CD4-positive, alpha-beta T cell (primary cell): ENCODE data around the gene LARGE1. TPM values are rescaled to one million over a fixed set of nuclear protein-coding genes. Genes with fewer than 3 reads are reported as not detected.

ENCODE experiments used
- ATAC-seq: fragments of 200-7000 bp; cut with Tn5 transposase; one replicate; pipeline ENCODE4 v1.10.0; 2022; ENCODE audit warnings: mild to moderate bottlenecking; ENCODE audit not compliant: poor library complexity
- CTCF ChIA-PET: fragments of 350-600 bp; sonication (Branson Sonifier 250); formaldehyde crosslinking; loops from one replicate; lab custom pipeline; 2021; ENCODE audit warnings: antibody characterized with exemption, inconsistent platforms; lab: Charles Lee
- POLR2A ChIA-PET: fragments of 350-600 bp; sonication (Branson Sonifier 250); formaldehyde crosslinking; loops from one replicate; lab custom pipeline; 2021; ENCODE audit warnings: antibody characterized with exemption, inconsistent platforms; lab: Charles Lee
- DNase-seq, 14 experiments: peaks; one replicate each; pipeline ENCODE4 v3.0.0-alpha.2; 2013 to 2020; ENCODE audit warnings: mixed read lengths in 2 of 14
- H3K27ac ChIP-seq, 2 donors: one replicate each; pipeline versions ENCODE4 v1.5.1 to v1.7.0; 2013; ENCODE audit warnings: low read length in 2 of 2, low read depth in 1 of 2, mild to moderate bottlenecking in 1 of 2
- H3K27me3 ChIP-seq, 2 experiments: 1 replicate in 1 of 2; 2 replicates in 1 of 2; pipeline versions ENCODE4 v1.6.1 to v1.7.0; 2013; ENCODE audit warnings: low read length in 2 of 2, control low read depth in 1 of 2, mild to moderate bottlenecking in 1 of 2, moderate library complexity in 1 of 2; ENCODE audit not compliant: insufficient read depth in 2 of 2, control insufficient read depth in 1 of 2
- H3K36me3 ChIP-seq: one replicate; pipeline ENCODE4 v1.6.1; 2013; ENCODE audit warnings: low read length, control low read depth; ENCODE audit not compliant: insufficient read depth
- H3K4me1 ChIP-seq: one replicate; pipeline ENCODE4 v1.6.1; 2013; ENCODE audit warnings: low read length, control low read depth; ENCODE audit not compliant: insufficient read depth
- H3K4me3 ChIP-seq: one replicate; pipeline ENCODE4 v1.5.1; 2013; ENCODE audit warnings: mild to moderate bottlenecking, low read length, moderate library complexity
- H3K9me3 ChIP-seq, 2 experiments: 1 replicate in 1 of 2; 2 replicates in 1 of 2; pipeline versions ENCODE4 v1.6.1 to v1.7.0; 2013; ENCODE audit warnings: low read length in 2 of 2, mild to moderate bottlenecking in 2 of 2, control low read depth in 1 of 2, moderate library complexity in 1 of 2; ENCODE audit not compliant: control insufficient read depth in 1 of 2, insufficient read depth in 1 of 2
- H3K27ac Mint-ChIP-seq: one replicate; pipeline ENCODE4 v1.8.0; 2020; ENCODE audit warnings: mixed read lengths
- H3K27me3 Mint-ChIP-seq: one replicate; pipeline ENCODE4 v1.8.0; 2021; ENCODE audit warnings: mixed read lengths
- H3K36me3 Mint-ChIP-seq: one replicate; pipeline ENCODE4 v1.8.0; 2021; ENCODE audit warnings: low read depth, mixed read lengths
- H3K4me1 Mint-ChIP-seq: one replicate; pipeline ENCODE4 v1.8.0; 2021; ENCODE audit warnings: low read depth, mixed read lengths
- H3K4me3 Mint-ChIP-seq: one replicate; pipeline ENCODE4 v1.8.0; 2020; ENCODE audit warnings: mild to moderate bottlenecking, mixed read lengths
- H3K9me3 Mint-ChIP-seq: one replicate; pipeline ENCODE4 v1.8.0; 2020; ENCODE audit warnings: mixed read lengths
- intact Hi-C, 2 experiments: fragments of 100-400 bp; cut with DNase I in 1 of 2; cut with micrococcal nuclease in 1 of 2; formaldehyde crosslinking; loops; one replicate each; pipeline versions ENCODE4 v1.15.1 to v1.9.0; 2023 to 2025; cut with DNase I, micrococcal nuclease
- total RNA-seq, 174 experiments: library from RNA in 2 of 174; stranded (reverse) in 2 of 174; gene quantifications; one replicate each; pipeline ENCODE4 v1.2.3 and lab custom pipeline; 2021 to 2026
- TF ChIP-seq, protein P1 (sequence below): fragments of 200-600 bp; IDR thresholded peaks from one replicate; pipeline ENCODE4 v1.8.0; 2022; ENCODE audit warnings: antibody characterized with exemption, mild to moderate bottlenecking

The LARGE1 gene
- total RNA-seq, 2 experiments from 2014 or later, result 0.14 to 0.70 TPM

DNA sequence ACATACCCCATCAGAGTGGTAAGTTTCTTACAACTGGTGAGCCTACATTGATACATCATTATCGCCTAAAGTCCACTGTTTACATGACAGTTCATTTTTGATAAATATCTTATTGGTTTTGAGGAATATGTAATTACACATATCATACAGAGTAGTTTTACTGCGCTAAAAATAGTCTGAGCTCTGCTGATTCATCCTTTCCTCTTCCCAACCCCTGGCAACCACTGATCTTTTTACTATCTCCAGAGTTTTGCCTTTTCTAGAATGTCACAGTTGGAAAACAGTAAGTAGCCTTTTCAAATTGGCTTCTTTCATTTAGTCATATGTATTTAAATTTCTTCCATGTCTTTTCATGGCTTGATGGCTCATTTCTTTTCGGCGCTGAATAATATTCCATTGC, 112.8 kb downstream of the LARGE1 start:
- Mint-ChIP-seq H3K4me1 (no peaks in the 10 kb centered on the region), H3K9me3 (peaks cover 17% of the 10 kb centered on the region), H3K27me3 (peaks cover 4% of the 10 kb centered on the region), H3K36me3 (no peaks in the 10 kb centered on the region), H3K4me3 (no peak overlapping the region), H3K27ac (no peak overlapping the region)
- intact Hi-C loops, result no loop called here
- Histone ChIP-seq H3K27me3 (no peaks in the 10 kb centered on the region), H3K36me3 (no peaks in the 10 kb centered on the region), H3K9me3 (peaks cover 0 to 2% of the 10 kb centered on the region in 2 experiments), H3K4me1 (no peaks in the 10 kb centered on the region), H3K4me3 (no peak overlapping the region), H3K27ac (no peak overlapping the region)
- no peak for DNase-seq
- ChIA-PET POLR2A (no interaction called here), CTCF (no interaction called here)
- TF ChIP-seq, protein P1, sequence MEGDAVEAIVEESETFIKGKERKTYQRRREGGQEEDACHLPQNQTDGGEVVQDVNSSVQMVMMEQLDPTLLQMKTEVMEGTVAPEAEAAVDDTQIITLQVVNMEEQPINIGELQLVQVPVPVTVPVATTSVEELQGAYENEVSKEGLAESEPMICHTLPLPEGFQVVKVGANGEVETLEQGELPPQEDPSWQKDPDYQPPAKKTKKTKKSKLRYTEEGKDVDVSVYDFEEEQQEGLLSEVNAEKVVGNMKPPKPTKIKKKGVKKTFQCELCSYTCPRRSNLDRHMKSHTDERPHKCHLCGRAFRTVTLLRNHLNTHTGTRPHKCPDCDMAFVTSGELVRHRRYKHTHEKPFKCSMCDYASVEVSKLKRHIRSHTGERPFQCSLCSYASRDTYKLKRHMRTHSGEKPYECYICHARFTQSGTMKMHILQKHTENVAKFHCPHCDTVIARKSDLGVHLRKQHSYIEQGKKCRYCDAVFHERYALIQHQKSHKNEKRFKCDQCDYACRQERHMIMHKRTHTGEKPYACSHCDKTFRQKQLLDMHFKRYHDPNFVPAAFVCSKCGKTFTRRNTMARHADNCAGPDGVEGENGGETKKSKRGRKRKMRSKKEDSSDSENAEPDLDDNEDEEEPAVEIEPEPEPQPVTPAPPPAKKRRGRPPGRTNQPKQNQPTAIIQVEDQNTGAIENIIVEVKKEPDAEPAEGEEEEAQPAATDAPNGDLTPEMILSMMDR, result no peak
- ATAC-seq, result no peak

DNA sequence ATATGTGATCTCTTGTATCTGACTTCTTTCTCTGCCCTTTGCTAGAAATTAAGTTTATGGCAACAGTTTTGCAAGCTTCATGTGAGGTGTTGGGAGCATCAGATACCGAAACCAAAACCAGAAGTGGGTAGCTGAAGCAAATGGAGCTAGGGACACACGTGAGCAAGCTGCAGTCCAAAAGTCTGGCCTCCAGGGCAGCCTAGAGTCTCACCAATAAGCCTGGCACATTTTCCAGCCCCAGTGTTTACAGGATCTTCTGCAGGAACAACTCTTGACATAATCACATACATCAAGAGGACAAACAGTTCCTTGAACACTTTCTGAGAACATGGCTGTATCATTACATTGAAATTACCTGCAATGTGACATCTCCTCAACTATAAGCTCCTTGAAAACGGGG, 114.1 kb downstream of the LARGE1 start:
- no peaks in the 10 kb centered on the region for H3K36me3 ChIP-seq
- POLR2A ChIA-PET, result no interaction called here
- Mint-ChIP-seq H3K36me3 (no peaks in the 10 kb centered on the region), H3K27ac (no peak overlapping the region), H3K9me3 (peaks cover 17% of the 10 kb centered on the region), H3K4me3 (no peak overlapping the region), H3K27me3 (peaks cover 4% of the 10 kb centered on the region), H3K4me1 (no peaks in the 10 kb centered on the region)
- ATAC-seq (no peak), DNase-seq (no peak)
- no peaks in the 10 kb centered on the region for H3K9me3 ChIP-seq
- no peak overlapping the region for H3K27ac ChIP-seq
- H3K4me3 ChIP-seq, result no peak overlapping the region
- no peaks in the 10 kb centered on the region for H3K27me3 ChIP-seq
- intact Hi-C loops, result no loop called here
- CTCF ChIA-PET, result no interaction called here
- H3K4me1 ChIP-seq, result no peaks in the 10 kb centered on the region
- TF ChIP-seq, protein P1, result no peak

DNA sequence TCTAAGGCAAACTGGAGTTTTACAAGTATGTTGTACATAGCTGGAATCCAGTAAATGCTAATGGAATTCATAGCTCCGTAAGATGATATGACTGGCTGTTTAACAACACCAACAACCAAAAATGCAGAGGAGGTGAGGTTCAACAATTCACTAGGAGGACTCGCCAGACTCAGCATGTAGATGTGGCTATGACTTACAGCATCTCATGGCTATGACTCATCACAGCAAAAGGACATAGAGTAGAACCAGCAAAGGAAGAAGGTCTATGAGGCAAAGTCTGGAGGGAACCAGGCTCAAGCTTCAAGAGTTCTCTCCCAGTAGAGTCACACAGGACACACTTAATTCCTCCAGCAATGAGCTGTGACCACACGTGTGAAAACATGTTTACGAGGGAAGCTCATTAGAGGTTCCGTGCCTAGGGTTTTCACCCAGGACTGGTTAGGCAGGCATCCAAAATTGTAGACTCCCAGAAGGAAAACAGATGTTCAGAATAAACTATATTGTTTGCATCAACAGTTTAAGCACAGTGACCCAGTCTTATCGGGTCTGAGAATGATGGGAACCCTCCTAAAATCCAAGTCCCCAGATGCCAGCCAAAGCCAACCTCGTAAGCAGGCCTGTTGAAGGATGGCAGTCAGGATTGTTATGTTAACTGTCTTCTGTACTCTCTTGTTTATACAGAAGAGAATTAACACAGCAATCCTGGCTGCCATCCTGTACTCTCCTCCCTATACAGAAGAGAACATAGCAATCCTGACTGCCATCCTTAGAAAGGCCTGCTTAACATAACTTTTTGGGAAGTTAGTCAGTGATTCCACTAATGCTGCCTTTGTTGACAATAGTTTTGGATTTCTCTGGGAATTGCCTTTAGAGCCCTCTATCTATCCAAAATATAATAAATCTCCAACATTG, 116.6 kb downstream of the LARGE1 start:
- H3K4me1 Mint-ChIP-seq, result no peaks in the 10 kb centered on the region
- H3K27ac Mint-ChIP-seq, result no peak overlapping the region
- POLR2A ChIA-PET, result no interaction called here

More for the DNA sequence above, 116.6 kb downstream of the LARGE1 start:
- TF ChIP-seq, protein P1, result no peak
- intact Hi-C loops, result no loop called here
- no peaks in the 10 kb centered on the region for H3K27me3 ChIP-seq
- no peak for ATAC-seq
- no peaks in the 10 kb centered on the region for H3K36me3 ChIP-seq
- no peaks in the 10 kb centered on the region for H3K9me3 ChIP-seq
- CTCF ChIA-PET, result no interaction called here
- H3K4me3 Mint-ChIP-seq, result no peak overlapping the region
- DNase-seq, result no peak
- H3K27ac ChIP-seq, result no peak overlapping the region
- H3K27me3 Mint-ChIP-seq, result no peaks in the 10 kb centered on the region
- H3K36me3 Mint-ChIP-seq, result no peaks in the 10 kb centered on the region
- no peak overlapping the region for H3K4me3 ChIP-seq
- H3K9me3 Mint-ChIP-seq, result peaks cover 13% of the 10 kb centered on the region
- H3K4me1 ChIP-seq, result no peaks in the 10 kb centered on the region
